B cell (primary cell): Measurements from ENCODE around the gene HES1.

ENCODE experiments used
- CTCF ChIP-seq: fragments of 200-600 bp; IDR thresholded peaks from one replicate; pipeline ENCODE4 v1.8.0; 2022; ENCODE audit warnings: antibody characterized with exemption, mild to moderate bottlenecking
- EZH2 ChIP-seq: IDR thresholded peaks from 2 replicates; pipeline ENCODE4 v1.6.1; 2012; ENCODE audit warnings: borderline replicate concordance, low read depth, mild to moderate bottlenecking, moderate library complexity, low read length; ENCODE audit not compliant: insufficient read depth, poor library complexity, severe bottlenecking

GRCh38 chr3:194134231-194134756, 1.7 kb upstream of the HES1 start:
- TF ChIP-seq CTCF (no peak), EZH2 (no peak)
